ENCODE data around the gene SLC16A1.
"Not testable (repeated sequence)": the region's sequence is repeated elsewhere in the genome, so short reads cannot be mapped to it uniquely, and the experiment has no call there.

GRCh38 chr1:112981834-112982233, 25.8 kb upstream of the SLC16A1 start:
- not testable (repeated sequence) for TF ChIP-seq FOXA1 (IDR thresholded peaks at IDR 0.05); FOXK2 (IDR thresholded peaks at IDR 0.05); HDGF (IDR thresholded peaks at IDR 0.05; ENCODE audit: borderline replicate concordance); BHLHE40 (IDR thresholded peaks at IDR 0.05; ENCODE audit: borderline replicate concordance); SP1 (IDR thresholded peaks at IDR 0.05); ELF4 (IDR thresholded peaks at IDR 0.05); SUZ12 (IDR thresholded peaks at IDR 0.05); ARNT (IDR thresholded peaks at IDR 0.05); TARDBP (IDR thresholded peaks at IDR 0.05); CTBP1 (IDR thresholded peaks at IDR 0.05; ENCODE audit: borderline replicate concordance); PKNOX1 (IDR thresholded peaks at IDR 0.05)

Measured in HEK293T (cell line).